ENCODE measurements around the gene RASD2.

RASD2 gene

GRCh38 chr22:35598396-35598710 lies 57.7 kb downstream of the RASD2 start:
- H3K9me3 ChIP-seq (ENCODE audit: insufficient read depth, low read depth, low read length) = no peaks in the 10 kb centered on the region
- no peak overlapping the region for H3K4me2 ChIP-seq (ENCODE audit: low read depth, low read length, poor library complexity, severe bottlenecking)
- no peaks in the 10 kb centered on the region for H4K20me1 ChIP-seq (ENCODE audit: insufficient read depth, low read length, poor library complexity, severe bottlenecking)
- no peak overlapping the region for H3K4me3 ChIP-seq (ENCODE audit: low read length, poor library complexity, severe bottlenecking)
- no peaks in the 10 kb centered on the region for H3F3A ChIP-seq (ENCODE audit: low read depth)
- H3K79me2 ChIP-seq (ENCODE audit: insufficient read depth, low read length) = no peaks in the 10 kb centered on the region
- H3K9ac ChIP-seq (ENCODE audit: low read depth, low read length, poor library complexity, severe bottlenecking) = no peak overlapping the region
- no peak for TF ChIP-seq CTCF (conservative IDR thresholded peaks at IDR 0.05; ENCODE audit: low read length)
- TF ChIP-seq EZH2phosphoT487 (IDR thresholded peaks at IDR 0.05; ENCODE audit: borderline replicate concordance) = no peak
- H3K36me3 ChIP-seq (ENCODE audit: insufficient read depth, low read length) = no peaks in the 10 kb centered on the region
- no peaks in the 10 kb centered on the region for H3K27me3 ChIP-seq (ENCODE audit: insufficient read depth, low read length, poor library complexity, severe bottlenecking)
- peaks cover 17% of the 10 kb centered on the region for H3K4me1 ChIP-seq (ENCODE audit: insufficient read depth, low read length, poor library complexity, severe bottlenecking)
- H3K9me2 ChIP-seq (replicated peaks; ENCODE audit: low read depth, low read length) = no peaks in the 10 kb centered on the region
- H2AFZ ChIP-seq (ENCODE audit: low read length) = no peak overlapping the region

- H3K79me2 ChIP-seq (ENCODE audit: insufficient read depth, low read length) = no peaks in the 10 kb centered on the region
- peaks cover 19% of the 10 kb centered on the region for H3K4me1 ChIP-seq (ENCODE audit: insufficient read depth, low read length, poor library complexity, severe bottlenecking)
- no peaks in the 10 kb centered on the region for H4K20me1 ChIP-seq (ENCODE audit: insufficient read depth, low read length, poor library complexity, severe bottlenecking)
- H3F3A ChIP-seq (ENCODE audit: low read depth) = no peaks in the 10 kb centered on the region
- no peaks in the 10 kb centered on the region for H3K9me3 ChIP-seq (ENCODE audit: insufficient read depth, low read depth, low read length)
- H3K4me2 ChIP-seq (ENCODE audit: low read depth, low read length, poor library complexity, severe bottlenecking) = no peak overlapping the region
- H2AFZ ChIP-seq (ENCODE audit: low read length) = no peak overlapping the region
- no peaks in the 10 kb centered on the region for H3K27me3 ChIP-seq (ENCODE audit: insufficient read depth, low read length, poor library complexity, severe bottlenecking)
- H3K36me3 ChIP-seq (ENCODE audit: insufficient read depth, low read length) = no peaks in the 10 kb centered on the region
- no peak for TF ChIP-seq CTCF (conservative IDR thresholded peaks at IDR 0.05; ENCODE audit: low read length)
- no peak for TF ChIP-seq EZH2phosphoT487 (IDR thresholded peaks at IDR 0.05; ENCODE audit: borderline replicate concordance)
- H3K9me2 ChIP-seq (replicated peaks; ENCODE audit: low read depth, low read length) = no peaks in the 10 kb centered on the region
- no peak overlapping the region for H3K9ac ChIP-seq (ENCODE audit: low read depth, low read length, poor library complexity, severe bottlenecking)
- no peak overlapping the region for H3K4me3 ChIP-seq (ENCODE audit: low read length, poor library complexity, severe bottlenecking)
These were observed 58.7 kb downstream of the RASD2 start for GRCh38 chr22:35599364-35599763.

GRCh38 chr22:35600476-35600875 lies 59.8 kb downstream of the RASD2 start:
- Histone ChIP-seq H4K20me1 (ENCODE audit: insufficient read depth, low read length, poor library complexity, severe bottlenecking) (no peaks in the 10 kb centered on the region), H3K36me3 (ENCODE audit: insufficient read depth, low read length) (no peaks in the 10 kb centered on the region), H3K27me3 (ENCODE audit: insufficient read depth, low read length, poor library complexity, severe bottlenecking) (no peaks in the 10 kb centered on the region), H3K4me3 (ENCODE audit: low read length, poor library complexity, severe bottlenecking) (no peak overlapping the region), H3K9me2 (replicated peaks; ENCODE audit: low read depth, low read length) (no peaks in the 10 kb centered on the region), H3F3A (ENCODE audit: low read depth) (no peaks in the 10 kb centered on the region), H2AFZ (ENCODE audit: low read length) (no peak overlapping the region), H3K9me3 (ENCODE audit: insufficient read depth, low read depth, low read length) (no peaks in the 10 kb centered on the region), H3K9ac (ENCODE audit: low read depth, low read length, poor library complexity, severe bottlenecking) (no peak overlapping the region), H3K79me2 (ENCODE audit: insufficient read depth, low read length) (no peaks in the 10 kb centered on the region), H3K4me1 (ENCODE audit: insufficient read depth, low read length, poor library complexity, severe bottlenecking) (peaks cover 31% of the 10 kb centered on the region), H3K4me2 (ENCODE audit: low read depth, low read length, poor library complexity, severe bottlenecking) (peak overlapping the region; percentile 22)
- no peak for TF ChIP-seq CTCF (conservative IDR thresholded peaks at IDR 0.05; ENCODE audit: low read length)
- TF ChIP-seq EZH2phosphoT487 (IDR thresholded peaks at IDR 0.05; ENCODE audit: borderline replicate concordance) = no peak

Measured in Loucy (cell line).